ENCODE measurements around the gene ATP6V0C.

ATP6V0C gene

DNA sequence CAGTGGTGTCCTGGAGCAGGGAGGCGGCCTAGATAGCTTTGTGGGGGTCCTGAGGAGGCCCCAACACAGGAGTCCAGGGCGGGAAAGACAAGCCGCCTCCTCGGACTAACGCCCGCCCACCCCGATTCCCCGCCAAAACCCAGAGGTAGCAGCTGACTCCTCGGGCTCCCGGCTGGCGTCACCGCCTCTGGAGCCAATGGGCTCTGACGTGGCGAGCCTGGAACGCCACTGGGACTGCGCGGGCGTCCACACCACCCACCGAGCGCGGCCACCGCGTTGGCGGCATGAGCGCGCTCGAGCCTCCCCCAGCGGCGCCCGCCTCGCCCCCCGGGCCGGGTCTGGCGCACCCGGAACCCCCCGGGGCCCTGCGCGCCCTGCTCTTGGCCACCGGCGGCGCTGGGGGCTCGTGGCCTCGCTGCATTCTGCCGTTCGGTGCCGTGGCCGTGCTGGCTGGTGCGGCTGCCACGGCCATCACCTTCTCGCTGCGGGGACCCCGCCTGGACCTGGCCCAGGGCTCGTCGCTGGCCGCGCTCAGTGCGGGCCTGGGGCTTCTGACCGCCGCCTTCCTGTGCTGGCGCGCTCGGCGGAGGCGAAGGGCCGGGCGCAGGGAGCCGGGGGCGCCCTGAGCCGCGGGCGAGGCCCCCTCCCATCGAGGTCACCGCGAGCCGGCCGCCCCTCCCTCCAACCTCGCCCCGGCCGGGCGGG lies 46.1 kb upstream of the ATP6V0C start:
- TF ChIP-seq TAF1 (IDR thresholded peaks at IDR 0.05; ENCODE audit: borderline replicate concordance, insufficient read depth, low read length), result no peak
- TF ChIP-seq SIN3A (IDR thresholded peaks at IDR 0.05; ENCODE audit: borderline replicate concordance, insufficient read depth, low read length), result no peak

DNA sequence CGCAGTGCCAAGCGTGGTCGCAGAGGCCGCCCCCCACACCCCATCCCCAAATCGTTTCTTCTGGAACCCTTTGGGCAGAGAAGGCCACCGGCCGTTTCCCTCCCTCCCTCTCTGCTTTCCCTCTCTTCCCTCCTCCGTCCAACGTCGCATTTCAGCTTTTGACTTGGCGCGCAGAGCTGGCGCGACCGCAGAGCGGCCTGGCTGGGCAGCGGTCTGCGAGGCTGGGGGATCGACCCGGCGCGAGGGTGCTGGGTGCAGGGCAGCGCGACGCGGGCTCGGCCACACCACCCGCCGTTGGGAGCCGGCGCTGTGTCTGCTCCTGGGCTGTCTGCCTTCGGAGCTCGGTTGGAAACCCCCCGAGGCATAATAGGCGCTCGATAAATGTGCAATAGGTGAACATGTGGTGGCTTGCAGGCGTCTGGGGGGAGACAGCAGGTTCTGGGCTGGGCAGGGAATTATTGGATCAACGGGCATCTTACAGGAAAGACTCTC lies 45.5 kb upstream of the ATP6V0C start:
- no peak for TF ChIP-seq SIN3A (IDR thresholded peaks at IDR 0.05; ENCODE audit: borderline replicate concordance, insufficient read depth, low read length)
- no peak for TF ChIP-seq REST (IDR thresholded peaks at IDR 0.05; ENCODE audit: insufficient read depth in 1 of 2, low read depth in 2 of 2, low read length in 2 of 2)
- no peak for TF ChIP-seq FOXP2 (optimal IDR thresholded peaks at IDR 0.05; ENCODE audit: borderline replicate concordance, extremely low read depth, extremely low read length, insufficient read depth)
- TF ChIP-seq TAF1 (IDR thresholded peaks at IDR 0.05; ENCODE audit: borderline replicate concordance, insufficient read depth, low read length), result no peak
- TF ChIP-seq POLR2AphosphoS5 (IDR thresholded peaks at IDR 0.05; ENCODE audit: low read depth, low read length), result no peak

GRCh38 chr16:2468725-2469398 lies 44.9 kb upstream of the ATP6V0C start:
- TF ChIP-seq SIN3A (IDR thresholded peaks at IDR 0.05; ENCODE audit: borderline replicate concordance, insufficient read depth, low read length) (no peak), FOXP2 (optimal IDR thresholded peaks at IDR 0.05; ENCODE audit: borderline replicate concordance, extremely low read depth, extremely low read length, insufficient read depth) (no peak), POLR2AphosphoS5 (IDR thresholded peaks at IDR 0.05; ENCODE audit: low read depth, low read length) (no peak), REST (IDR thresholded peaks at IDR 0.05; ENCODE audit: insufficient read depth in 1 of 2, low read depth in 2 of 2, low read length in 2 of 2) (no peak), TAF1 (IDR thresholded peaks at IDR 0.05; ENCODE audit: borderline replicate concordance, insufficient read depth, low read length) (no peak)

- TF ChIP-seq TAF1 (IDR thresholded peaks at IDR 0.05; ENCODE audit: borderline replicate concordance, insufficient read depth, low read length) (no peak), REST (IDR thresholded peaks at IDR 0.05; ENCODE audit: insufficient read depth in 1 of 2, low read depth in 2 of 2, low read length in 2 of 2) (no peak), POLR2AphosphoS5 (IDR thresholded peaks at IDR 0.05; ENCODE audit: low read depth, low read length) (no peak), SIN3A (IDR thresholded peaks at IDR 0.05; ENCODE audit: borderline replicate concordance, insufficient read depth, low read length) (no peak), FOXP2 (optimal IDR thresholded peaks at IDR 0.05; ENCODE audit: borderline replicate concordance, extremely low read depth, extremely low read length, insufficient read depth) (no peak)
These were observed 44.1 kb upstream of the ATP6V0C start for GRCh38 chr16:2469399-2470233.

DNA sequence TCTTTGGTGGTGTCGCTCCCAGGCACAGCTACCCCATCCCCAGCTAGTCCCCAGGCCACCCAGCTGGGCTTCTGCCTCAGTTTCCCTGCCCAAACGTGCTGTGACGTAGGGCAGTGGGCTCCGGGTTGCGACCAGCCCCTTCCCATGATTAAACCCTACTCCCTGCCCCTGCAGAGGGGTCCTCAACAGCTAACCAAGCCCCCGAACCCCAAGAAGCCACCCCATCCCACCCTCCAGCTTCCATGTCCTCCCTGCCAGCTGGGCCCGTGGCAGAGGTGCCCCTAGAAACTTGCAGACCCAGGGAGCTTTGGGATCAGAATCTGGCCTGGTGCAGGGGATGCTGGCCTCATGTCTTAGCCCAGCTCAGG lies 43.5 kb upstream of the ATP6V0C start:
- TF ChIP-seq REST (IDR thresholded peaks at IDR 0.05; ENCODE audit: insufficient read depth in 1 of 2, low read depth in 2 of 2, low read length in 2 of 2), result no peak
- TF ChIP-seq POLR2AphosphoS5 (IDR thresholded peaks at IDR 0.05; ENCODE audit: low read depth, low read length), result no peak
- TF ChIP-seq TAF1 (IDR thresholded peaks at IDR 0.05; ENCODE audit: borderline replicate concordance, insufficient read depth, low read length), result no peak
- TF ChIP-seq SIN3A (IDR thresholded peaks at IDR 0.05; ENCODE audit: borderline replicate concordance, insufficient read depth, low read length), result no peak
- TF ChIP-seq FOXP2 (optimal IDR thresholded peaks at IDR 0.05; ENCODE audit: borderline replicate concordance, extremely low read depth, extremely low read length, insufficient read depth), result no peak

Measured in PFSK-1 (cell line).